NCI-H524 (cell line): ENCODE data around the gene PRKN.

Source experiments
- DNase-seq, 2 experiments: peaks; one replicate each; lab custom pipeline; 2025; lab: John Stamatoyannopoulos, UW

PRKN gene

GRCh38 chr6:162058281-162058875 is 669.2 kb downstream of the PRKN start:
- no peak for DNase-seq

DNA sequence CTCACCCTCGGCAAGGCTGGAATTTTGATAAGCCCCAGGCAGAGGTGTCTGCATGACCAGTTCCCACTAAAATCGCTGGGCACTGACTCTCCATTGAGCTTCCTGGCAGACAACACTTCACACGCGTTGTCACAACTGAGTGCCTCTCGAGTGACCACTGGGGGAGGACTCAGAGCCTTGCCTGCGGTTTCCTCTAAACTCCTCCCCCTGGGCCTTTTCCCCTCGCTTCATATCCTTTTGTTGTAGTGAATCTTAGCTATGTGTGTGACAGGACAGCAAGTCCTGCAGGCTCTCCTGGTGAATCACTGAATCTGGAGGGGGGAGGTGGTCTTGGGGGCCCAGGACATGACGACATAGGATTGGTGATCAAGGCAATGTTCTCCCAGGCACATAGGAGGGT is 670.8 kb downstream of the PRKN start:
- no peak for DNase-seq

- no peak for DNase-seq
Measured at GRCh38 chr6:162056061-162056460, 671.5 kb downstream of the PRKN start.

GRCh38 chr6:162055365-162055764 is 672.2 kb downstream of the PRKN start:
- DNase-seq: no peak

DNA sequence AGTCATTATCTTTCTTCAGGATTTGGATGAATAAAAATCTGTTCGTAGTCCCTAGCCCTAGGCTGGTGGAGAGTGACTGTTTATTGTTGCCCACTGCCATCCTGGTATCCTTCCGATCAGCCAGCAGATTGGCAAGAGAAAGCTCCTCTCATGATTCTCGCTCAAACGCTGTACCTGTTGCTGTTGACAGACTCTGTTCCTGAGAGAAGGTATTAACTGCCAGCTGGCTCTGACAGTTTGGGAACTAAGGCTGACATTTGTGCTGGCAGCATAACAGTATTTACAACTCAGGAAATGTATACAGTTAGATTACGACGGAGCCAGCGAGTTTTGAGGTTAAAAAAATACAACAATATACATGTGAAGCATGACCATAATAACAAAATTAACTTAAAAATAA is 674.5 kb downstream of the PRKN start:
- DNase-seq: peak in 1 of 2 experiments; percentile 8

DNA sequence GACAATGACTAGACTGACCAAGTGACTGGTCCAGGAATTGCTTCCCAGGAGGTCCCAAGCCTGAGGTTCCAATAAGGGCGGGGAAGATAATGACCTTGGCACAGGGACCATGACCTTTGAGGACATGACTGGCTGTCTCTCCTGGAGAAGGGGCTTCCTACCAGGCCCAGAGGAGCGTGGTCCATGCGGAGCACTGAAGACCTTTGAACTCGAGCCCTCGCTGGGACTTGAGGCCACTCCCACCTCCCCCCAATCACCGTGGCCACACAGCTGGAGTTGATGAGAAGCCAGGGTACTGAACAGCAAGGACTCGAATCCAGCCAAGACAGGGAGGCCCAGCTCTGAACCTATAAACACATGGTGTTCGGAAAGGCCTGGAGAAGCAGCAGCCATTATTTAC is 677.0 kb downstream of the PRKN start:
- no peak for DNase-seq

- DNase-seq: no peak
Measured at GRCh38 chr6:162046324-162046723, 681.2 kb downstream of the PRKN start.

DNA sequence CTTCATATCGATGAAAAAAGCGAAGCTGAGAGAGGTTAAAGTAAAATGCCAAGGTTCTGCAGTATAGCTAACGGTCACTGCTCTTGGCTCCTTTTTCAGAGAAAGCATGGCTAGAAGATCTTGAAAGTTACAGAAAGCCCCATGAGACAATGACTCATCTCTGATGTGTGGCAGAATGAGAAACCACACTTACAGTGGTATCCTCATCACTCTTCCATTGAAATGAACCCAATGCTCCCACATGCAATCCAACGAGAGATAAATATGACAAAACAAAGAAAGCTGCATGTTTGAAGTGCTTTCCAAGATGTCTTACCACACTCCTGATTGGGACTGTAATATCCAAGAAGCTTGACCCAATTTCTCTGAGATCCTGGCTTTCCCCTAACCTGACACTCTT is 694.9 kb downstream of the PRKN start:
- no peak for DNase-seq

GRCh38 chr6:162029873-162030576 is 697.5 kb downstream of the PRKN start:
- DNase-seq: no peak

DNA sequence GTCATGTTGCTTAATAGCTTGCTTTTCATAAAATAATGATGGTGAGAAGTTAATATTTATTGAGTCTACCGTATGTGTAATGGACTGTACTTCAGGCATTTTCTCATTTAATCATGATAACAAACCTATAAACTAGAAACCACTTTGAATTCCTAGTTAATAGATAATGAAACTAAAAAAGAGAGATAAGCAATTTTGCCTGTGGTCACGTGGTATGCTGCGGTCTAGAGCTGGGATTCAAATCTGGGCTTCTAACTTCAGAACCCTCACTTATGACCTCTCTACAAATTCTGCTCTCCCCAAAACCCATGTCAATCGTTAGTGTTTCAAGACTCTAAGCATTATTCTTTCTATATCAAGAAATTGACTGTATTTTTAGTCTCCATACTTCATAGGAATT is 700.7 kb downstream of the PRKN start:
- DNase-seq: no peak

DNA sequence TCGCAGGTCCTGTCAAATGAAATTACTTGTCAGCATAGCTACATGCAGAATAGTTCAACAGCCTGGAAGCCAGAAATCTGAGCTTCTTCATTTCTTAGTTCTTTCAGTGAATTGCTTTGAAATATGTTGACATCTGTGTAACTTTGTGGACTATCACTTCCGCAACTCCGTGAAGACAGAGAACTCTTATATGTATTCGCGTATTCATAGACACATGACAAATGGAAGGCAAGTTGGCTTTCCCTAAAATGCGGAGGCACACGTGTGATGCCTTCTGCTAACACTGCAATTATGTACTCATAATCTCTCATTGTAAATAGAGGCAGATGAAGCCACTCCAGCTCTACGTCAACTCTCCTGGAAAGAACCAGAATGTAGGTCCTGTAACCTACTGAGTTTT is 701.5 kb downstream of the PRKN start:
- no peak for DNase-seq

DNA sequence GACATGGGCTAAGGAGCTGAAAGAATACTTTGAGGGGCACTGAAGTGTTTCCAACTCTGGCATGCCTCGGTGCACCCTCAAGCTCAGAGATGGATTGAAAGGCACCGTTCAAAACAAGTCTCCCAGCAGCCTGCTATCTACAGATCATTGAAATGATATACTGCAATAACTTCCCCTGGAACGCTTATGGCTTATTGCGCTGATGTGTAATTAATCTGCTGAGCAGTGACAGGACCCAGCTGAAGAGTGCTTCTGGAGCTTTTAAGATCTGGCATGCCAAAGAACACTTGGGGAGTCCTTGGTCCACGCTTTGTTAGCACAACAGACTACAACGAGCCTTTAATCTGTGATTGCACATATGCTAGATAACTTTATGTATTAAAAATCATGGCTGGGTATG is 708.2 kb downstream of the PRKN start:
- peak; percentile 72 to 89 for DNase-seq

DNA sequence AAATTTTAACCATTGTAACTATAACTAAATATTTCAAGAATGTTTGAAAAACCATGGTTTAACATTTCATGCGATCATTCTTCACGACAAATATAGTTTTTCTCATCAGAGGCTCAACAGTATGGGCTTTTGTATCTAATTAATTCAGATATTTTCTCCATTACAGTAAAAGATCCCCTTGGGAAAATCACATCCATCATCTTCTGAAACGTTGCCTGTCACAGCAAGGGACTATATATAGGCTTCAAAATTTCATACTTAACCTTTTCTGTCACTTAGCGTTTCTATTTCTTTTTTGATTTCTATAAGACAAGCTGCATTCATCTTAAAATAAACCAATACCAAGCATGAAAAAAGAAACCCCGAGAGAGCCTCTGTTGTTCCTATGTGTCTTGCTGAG is 710.0 kb downstream of the PRKN start:
- DNase-seq: no peak

DNA sequence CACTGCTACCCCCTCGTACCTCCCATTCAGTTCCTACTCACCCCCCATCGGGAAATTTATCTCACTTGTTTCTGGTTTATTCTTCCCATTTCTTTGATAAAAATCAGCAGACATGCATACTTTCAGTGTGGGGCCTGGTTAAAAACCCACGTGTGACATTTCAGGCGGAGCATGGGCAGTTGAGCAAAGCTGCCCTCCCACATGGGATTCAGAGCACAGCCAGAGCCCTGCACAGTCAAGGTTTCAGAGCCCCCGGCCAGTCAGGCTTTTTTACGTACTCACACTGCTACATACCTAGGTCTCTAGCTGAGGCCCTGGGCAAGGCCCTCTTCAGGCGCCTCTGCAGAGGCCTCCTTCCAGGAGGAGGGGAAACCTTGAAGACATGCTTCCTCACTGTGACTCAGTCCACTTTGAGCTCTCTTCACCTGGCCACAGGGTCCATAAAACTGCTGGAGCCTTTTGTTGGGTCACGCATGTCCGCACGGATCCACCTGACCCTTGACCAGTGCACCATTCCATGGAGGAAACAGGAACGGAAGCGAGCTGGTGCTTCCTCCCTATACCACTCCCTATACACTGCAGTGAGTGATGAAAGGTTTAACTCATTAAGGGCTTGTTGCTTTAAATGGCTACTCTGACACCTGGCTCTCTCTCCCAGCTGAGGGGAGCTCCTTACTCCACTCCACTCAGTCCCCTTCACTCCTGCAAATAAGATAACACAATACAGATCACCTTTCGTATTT is 713.3 kb downstream of the PRKN start:
- DNase-seq: no peak

DNA sequence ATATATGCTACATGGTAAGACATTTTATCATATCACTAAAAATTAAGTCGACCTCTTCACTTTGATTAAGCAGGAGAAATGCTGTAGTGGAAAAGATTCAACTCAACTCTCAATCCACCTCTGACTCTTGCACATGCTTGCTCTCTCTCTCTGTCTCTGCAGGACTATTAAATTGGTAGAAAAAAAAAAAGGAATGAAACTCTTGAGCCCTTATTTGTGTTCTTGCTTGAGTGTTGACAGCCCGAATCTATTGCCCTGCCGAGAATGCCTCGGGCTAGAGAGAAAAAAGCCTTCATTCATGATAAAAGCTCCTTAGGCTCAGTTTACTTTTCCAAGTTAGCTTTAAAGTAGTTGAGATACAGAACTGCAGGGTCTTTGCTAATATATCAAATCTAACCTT is 722.2 kb downstream of the PRKN start:
- DNase-seq: no peak

GRCh38 chr6:161996783-161997182 is 730.8 kb downstream of the PRKN start:
- DNase-seq: no peak

DNA sequence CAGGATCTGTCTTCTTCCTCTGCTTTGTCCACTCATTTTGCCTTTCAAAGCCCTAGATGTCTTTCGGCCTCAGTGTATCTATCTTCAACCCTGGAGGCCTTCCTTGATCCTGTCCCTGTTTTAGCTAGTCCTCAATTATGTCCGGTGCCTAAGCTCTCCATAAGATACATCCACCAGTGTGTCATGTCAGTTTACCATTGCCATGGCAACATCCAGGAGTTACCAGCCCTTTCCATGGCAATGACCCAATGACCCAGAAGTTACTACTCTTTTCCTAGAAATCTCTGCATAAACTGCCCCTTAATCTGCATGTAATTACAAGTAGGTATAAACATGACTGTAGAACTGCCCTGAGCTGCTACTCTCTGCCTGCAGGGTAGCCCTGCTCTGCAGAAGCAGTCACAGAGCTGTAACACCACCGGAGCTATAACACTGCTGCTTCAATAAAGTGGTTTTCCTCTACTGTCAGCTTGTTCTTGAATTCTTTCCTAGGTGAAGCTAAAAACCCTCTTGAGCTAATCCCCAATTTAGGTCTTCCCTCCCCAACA is 741.6 kb downstream of the PRKN start:
- no peak for DNase-seq

DNA sequence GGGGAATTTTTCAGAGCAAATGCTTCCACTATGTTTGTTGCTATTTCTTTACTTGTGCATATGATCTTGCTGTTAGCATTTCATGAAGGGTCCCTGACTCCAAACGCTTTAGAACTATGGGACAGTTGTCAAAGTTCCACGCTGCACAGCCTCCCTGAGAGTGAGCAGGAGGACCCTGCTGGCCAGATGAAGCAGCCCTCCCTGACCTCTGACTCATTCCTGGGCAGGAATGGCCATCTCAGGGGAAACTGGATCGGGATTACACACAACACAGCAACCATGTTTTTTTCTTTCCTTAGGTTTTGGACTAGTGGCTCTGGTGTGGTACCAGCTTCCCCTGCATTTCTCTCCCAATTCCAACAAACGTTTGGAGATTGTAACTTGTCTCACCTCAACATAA is 742.9 kb downstream of the PRKN start:
- DNase-seq: no peak

- DNase-seq: no peak
Measured at GRCh38 chr6:161976553-161976952, 751.0 kb downstream of the PRKN start.

DNA sequence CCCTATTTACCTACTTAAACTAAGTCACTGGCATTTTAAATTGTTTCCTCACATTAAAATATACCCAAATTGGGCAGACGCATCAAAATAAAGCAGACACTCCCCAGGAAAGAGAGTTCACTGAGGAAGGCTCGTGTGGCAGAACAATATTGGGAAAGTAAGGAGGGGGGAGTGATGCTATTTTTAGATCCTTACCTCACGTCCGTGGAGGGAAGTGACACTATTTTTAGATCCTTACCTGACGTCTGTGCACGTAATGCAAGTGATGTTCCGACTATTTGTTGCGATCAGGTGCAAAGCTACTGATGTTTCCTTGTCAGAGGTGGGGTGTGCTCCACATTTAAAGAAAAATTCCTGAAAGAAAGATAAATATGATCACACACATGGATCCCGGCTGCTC is 754.5 kb downstream of the PRKN start:
- DNase-seq: no peak

DNA sequence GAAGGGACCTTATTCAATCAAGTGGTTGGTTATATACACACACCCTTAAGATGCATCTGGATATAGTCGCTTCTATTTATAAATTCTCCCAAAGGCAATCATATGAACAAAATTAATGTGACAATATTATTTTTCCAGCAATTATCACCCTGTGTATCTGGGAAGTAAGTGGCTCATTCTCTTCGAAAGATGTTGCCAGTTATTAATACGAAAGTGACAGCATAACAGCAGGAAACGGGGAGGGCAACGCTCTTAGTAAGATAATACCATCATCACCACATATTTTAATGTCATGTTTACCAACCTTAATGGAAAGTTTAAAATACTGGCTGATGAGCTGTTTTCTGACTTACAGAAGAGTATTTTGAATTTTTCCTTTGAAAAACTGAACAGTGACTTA is 756.5 kb downstream of the PRKN start:
- DNase-seq: no peak

DNA sequence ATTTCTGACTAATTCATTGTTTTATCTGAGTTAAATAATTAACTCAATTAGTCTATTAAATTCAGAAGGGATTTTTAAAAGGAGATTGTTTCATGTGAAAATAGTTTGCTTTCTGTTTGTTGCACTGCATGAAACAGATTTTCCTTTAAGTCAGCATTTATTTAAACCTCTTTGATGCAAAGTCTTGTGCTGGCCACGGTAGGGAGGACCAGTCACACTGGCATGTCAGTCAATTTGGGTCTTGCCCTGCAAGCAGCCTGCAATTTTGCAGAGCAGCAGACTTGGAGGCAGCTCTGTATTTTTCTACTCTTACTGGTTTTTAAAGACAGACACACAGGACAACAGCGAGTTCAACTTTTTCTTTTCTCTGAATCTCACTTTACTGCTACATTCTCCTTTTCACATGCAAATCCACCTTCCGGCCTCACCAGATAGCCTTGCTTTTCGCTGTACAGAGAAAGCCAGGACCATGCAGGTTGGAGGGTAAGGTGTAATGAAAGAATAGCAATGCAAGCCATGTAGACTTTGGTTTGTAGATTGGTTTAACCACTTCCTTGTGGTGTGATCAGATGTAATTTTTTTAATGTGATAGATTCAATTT is 763.8 kb downstream of the PRKN start:
- DNase-seq: no peak

- no peak for DNase-seq
Measured at GRCh38 chr6:161963181-161963580, 764.4 kb downstream of the PRKN start.
